ENCODE measurements around the gene TBC1D17. TPM values are rescaled to one million over a fixed set of nuclear protein-coding genes. Genes with fewer than 3 reads are reported as not detected.

The TBC1D17 gene
- polyA plus RNA-seq, 1 donor (not counting 4 experiments of a cell fraction or from before 2014, with no cell fraction given) = 9.4 TPM

DNA sequence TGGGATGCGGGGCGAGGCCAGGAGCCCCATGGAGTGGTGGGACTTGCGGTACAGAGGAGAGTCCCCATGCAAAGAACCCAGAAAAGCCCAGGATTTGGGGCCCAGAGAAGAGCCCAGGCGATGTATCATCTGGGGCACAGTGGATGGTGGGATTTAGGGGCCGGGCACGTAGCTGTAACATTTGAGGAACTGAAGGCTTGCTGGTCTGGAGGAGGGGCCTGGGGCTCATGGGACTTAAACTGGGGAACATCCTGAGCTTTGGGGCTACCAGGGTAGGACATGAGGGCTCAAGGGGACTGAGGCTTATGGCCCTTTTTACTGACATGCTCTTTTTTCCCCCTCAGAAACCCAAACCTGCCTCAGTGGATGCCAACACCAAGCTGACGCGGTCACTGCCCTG is 45.9 kb upstream of the TBC1D17 start:
- dilution Hi-C loops (cut with MboI; ENCODE audit: extremely low pct_ligation_motif_present, low sequenced_read_pairs) = no loop called here
- FAIRE-seq (no peak), DNase-seq (ENCODE audit: low read depth, low spot score) (no peak)
- Histone ChIP-seq H3K4me2 (ENCODE audit: control insufficient read depth, extremely low read depth, insufficient read depth, low read depth, low read length) (no peak overlapping the region), H3K4me3 (ENCODE audit: control insufficient read depth in 2 of 3, extremely low read depth in 1 of 3, insufficient read depth in 2 of 3, low read depth in 1 of 3, low read length in 3 of 3) (no peak overlapping the region), H4K20me1 (ENCODE audit: control insufficient read depth, extremely low read depth, insufficient read depth, low read length) (no peaks in the 10 kb centered on the region), H3K9me3 (ENCODE audit: control insufficient read depth, low read depth, low read length) (no peaks in the 10 kb centered on the region), H3K79me2 (ENCODE audit: control insufficient read depth, insufficient read depth, low read length) (no peaks in the 10 kb centered on the region), H3K4me1 (ENCODE audit: control insufficient read depth, extremely low read depth, insufficient read depth, low read length) (no peaks in the 10 kb centered on the region), H3K9ac (ENCODE audit: control insufficient read depth, extremely low read depth, insufficient read depth, low read length) (no peak overlapping the region), H2AFZ (ENCODE audit: control insufficient read depth, low read length) (no peak overlapping the region), H3K27me3 (ENCODE audit: control insufficient read depth, extremely low read depth, insufficient read depth, low read length) (no peaks in the 10 kb centered on the region), H3K9me1 (ENCODE audit: control insufficient read depth, extremely low read depth, insufficient read depth, low read length) (no peaks in the 10 kb centered on the region), H3K27ac (ENCODE audit: control insufficient read depth, insufficient read depth, low read length) (no peak overlapping the region), H3K36me3 (ENCODE audit: control insufficient read depth in 2 of 2, extremely low read depth in 1 of 2, insufficient read depth in 2 of 2, low read length in 2 of 2) (peaks cover 14 to 52% of the 10 kb centered on the region in 2 experiments)
- TF ChIP-seq, protein P1, sequence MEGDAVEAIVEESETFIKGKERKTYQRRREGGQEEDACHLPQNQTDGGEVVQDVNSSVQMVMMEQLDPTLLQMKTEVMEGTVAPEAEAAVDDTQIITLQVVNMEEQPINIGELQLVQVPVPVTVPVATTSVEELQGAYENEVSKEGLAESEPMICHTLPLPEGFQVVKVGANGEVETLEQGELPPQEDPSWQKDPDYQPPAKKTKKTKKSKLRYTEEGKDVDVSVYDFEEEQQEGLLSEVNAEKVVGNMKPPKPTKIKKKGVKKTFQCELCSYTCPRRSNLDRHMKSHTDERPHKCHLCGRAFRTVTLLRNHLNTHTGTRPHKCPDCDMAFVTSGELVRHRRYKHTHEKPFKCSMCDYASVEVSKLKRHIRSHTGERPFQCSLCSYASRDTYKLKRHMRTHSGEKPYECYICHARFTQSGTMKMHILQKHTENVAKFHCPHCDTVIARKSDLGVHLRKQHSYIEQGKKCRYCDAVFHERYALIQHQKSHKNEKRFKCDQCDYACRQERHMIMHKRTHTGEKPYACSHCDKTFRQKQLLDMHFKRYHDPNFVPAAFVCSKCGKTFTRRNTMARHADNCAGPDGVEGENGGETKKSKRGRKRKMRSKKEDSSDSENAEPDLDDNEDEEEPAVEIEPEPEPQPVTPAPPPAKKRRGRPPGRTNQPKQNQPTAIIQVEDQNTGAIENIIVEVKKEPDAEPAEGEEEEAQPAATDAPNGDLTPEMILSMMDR (optimal IDR thresholded peaks at IDR 0.05 in 1 of 3, IDR thresholded peaks at IDR 0.05 in 1 of 3, conservative IDR thresholded peaks at IDR 0.05 in 1 of 3; ENCODE audit: extremely low read depth in 1 of 3, insufficient read depth in 2 of 3, low read length in 3 of 3) = no peak
- TF ChIP-seq EZH2 (IDR thresholded peaks at IDR 0.05; ENCODE audit: low read length) = no peak

DNA sequence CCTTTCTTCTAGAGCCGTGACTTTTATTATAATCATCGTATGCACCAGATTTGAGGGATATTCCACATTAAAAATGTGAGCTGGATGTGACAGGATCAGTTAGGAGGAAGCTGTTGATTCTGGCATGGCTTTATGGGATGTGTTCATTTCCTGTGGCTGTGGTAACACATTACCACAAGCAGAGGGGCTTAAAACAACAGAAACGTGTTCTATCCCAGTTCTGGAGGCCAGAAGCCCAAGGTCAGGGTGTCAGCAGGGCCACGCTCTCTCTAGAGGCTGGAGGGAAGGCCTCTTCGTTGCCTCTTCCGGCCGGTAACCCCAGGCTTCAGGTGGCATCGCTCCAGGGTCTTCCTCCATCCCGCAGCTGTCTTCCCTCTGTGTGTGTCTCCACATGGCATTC is 44.9 kb upstream of the TBC1D17 start:
- Histone ChIP-seq H3K9me1 (ENCODE audit: control insufficient read depth, extremely low read depth, insufficient read depth, low read length) (no peaks in the 10 kb centered on the region), H4K20me1 (ENCODE audit: control insufficient read depth, extremely low read depth, insufficient read depth, low read length) (no peaks in the 10 kb centered on the region), H3K4me2 (ENCODE audit: control insufficient read depth, extremely low read depth, insufficient read depth, low read depth, low read length) (no peak overlapping the region), H3K4me3 (ENCODE audit: control insufficient read depth in 2 of 3, extremely low read depth in 1 of 3, insufficient read depth in 2 of 3, low read depth in 1 of 3, low read length in 3 of 3) (no peak overlapping the region), H3K9ac (ENCODE audit: control insufficient read depth, extremely low read depth, insufficient read depth, low read length) (no peak overlapping the region), H3K27ac (ENCODE audit: control insufficient read depth, insufficient read depth, low read length) (no peak overlapping the region), H3K9me3 (ENCODE audit: control insufficient read depth, low read depth, low read length) (no peaks in the 10 kb centered on the region), H3K27me3 (ENCODE audit: control insufficient read depth, extremely low read depth, insufficient read depth, low read length) (no peaks in the 10 kb centered on the region), H3K79me2 (ENCODE audit: control insufficient read depth, insufficient read depth, low read length) (no peaks in the 10 kb centered on the region), H3K36me3 (ENCODE audit: control insufficient read depth in 2 of 2, extremely low read depth in 1 of 2, insufficient read depth in 2 of 2, low read length in 2 of 2) (peaks cover 19 to 47% of the 10 kb centered on the region in 2 experiments), H2AFZ (ENCODE audit: control insufficient read depth, low read length) (no peak overlapping the region), H3K4me1 (ENCODE audit: control insufficient read depth, extremely low read depth, insufficient read depth, low read length) (no peaks in the 10 kb centered on the region)
- dilution Hi-C loops (cut with MboI; ENCODE audit: extremely low pct_ligation_motif_present, low sequenced_read_pairs) = no loop called here
- DNase-seq (ENCODE audit: low read depth, low spot score) (no peak), FAIRE-seq (no peak)
- TF ChIP-seq EZH2 (IDR thresholded peaks at IDR 0.05; ENCODE audit: low read length) = no peak
- TF ChIP-seq, protein P1 (optimal IDR thresholded peaks at IDR 0.05 in 1 of 3, IDR thresholded peaks at IDR 0.05 in 1 of 3, conservative IDR thresholded peaks at IDR 0.05 in 1 of 3; ENCODE audit: extremely low read depth in 1 of 3, insufficient read depth in 2 of 3, low read length in 3 of 3) = no peak
